Mucosa of rectum (tissue), 2 donors: ENCODE data around the gene CAP1.

Experiments
- H3K27ac ChIP-seq, 2 donors: one replicate each; pipeline ENCODE4 v1.7.0; 2013; ENCODE audit warnings: inconsistent platforms in 2 of 2, low read depth in 2 of 2, low read length in 2 of 2
- H3K27me3 ChIP-seq, 2 donors: one replicate each; pipeline ENCODE4 v1.7.0; 2013; ENCODE audit warnings: low read length in 2 of 2; ENCODE audit not compliant: control insufficient read depth in 2 of 2, insufficient read depth in 2 of 2
- H3K36me3 ChIP-seq, 2 donors: one replicate each; pipeline ENCODE4 v1.7.0; 2013; ENCODE audit warnings: low read length in 2 of 2; ENCODE audit not compliant: control insufficient read depth in 2 of 2, insufficient read depth in 2 of 2
- H3K4me1 ChIP-seq, 2 donors: one replicate each; pipeline ENCODE4 v1.7.0; 2013; ENCODE audit warnings: low read length in 2 of 2, mild to moderate bottlenecking in 1 of 2; ENCODE audit not compliant: control insufficient read depth in 2 of 2, insufficient read depth in 2 of 2
- H3K4me3 ChIP-seq, 2 donors: one replicate each; pipeline ENCODE4 v1.7.0; 2013; ENCODE audit warnings: low read length in 2 of 2
- H3K9ac ChIP-seq, 2 donors: one replicate each; pipeline ENCODE4 v1.7.0; 2013; ENCODE audit warnings: low read length in 2 of 2, low read depth in 1 of 2, mild to moderate bottlenecking in 1 of 2
- H3K9me3 ChIP-seq, 2 donors: one replicate each; pipeline ENCODE4 v1.7.0; 2013; ENCODE audit warnings: low read length in 2 of 2; ENCODE audit not compliant: control insufficient read depth in 2 of 2
- donor health status: healthy.
- donor health status: Normal muscosa, but diverticular disease.

The CAP1 gene

GRCh38 chr1:40057310-40058030, 16.9 kb downstream of the CAP1 start:
- H3K4me3 ChIP-seq = no peak overlapping the region
- H3K27me3 ChIP-seq = no peaks in the 10 kb centered on the region
- no peak overlapping the region for H3K9ac ChIP-seq
- peaks cover 31 to 35% of the 10 kb centered on the region in 2 donors for H3K36me3 ChIP-seq
- no peaks in the 10 kb centered on the region for H3K9me3 ChIP-seq
- peaks cover 36 to 39% of the 10 kb centered on the region in 2 donors for H3K4me1 ChIP-seq
- H3K27ac ChIP-seq = peak overlapping the region in 1 of 2 donors; percentile 5

GRCh38 chr1:40058097-40058452, 17.5 kb downstream of the CAP1 start:
- Histone ChIP-seq H3K9ac (no peak overlapping the region), H3K27ac (no peak overlapping the region), H3K4me1 (peaks cover 36 to 39% of the 10 kb centered on the region in 2 donors), H3K4me3 (no peak overlapping the region), H3K27me3 (no peaks in the 10 kb centered on the region), H3K36me3 (peaks cover 31 to 40% of the 10 kb centered on the region in 2 donors), H3K9me3 (no peaks in the 10 kb centered on the region)

GRCh38 chr1:40058453-40059337, 18.2 kb downstream of the CAP1 start:
- H3K4me3 ChIP-seq = peak overlapping the region; percentile 33 to 56
- H3K27me3 ChIP-seq = no peaks in the 10 kb centered on the region
- H3K9me3 ChIP-seq = no peaks in the 10 kb centered on the region
- H3K9ac ChIP-seq = no peak overlapping the region
- peaks cover 36 to 39% of the 10 kb centered on the region in 2 donors for H3K4me1 ChIP-seq
- H3K36me3 ChIP-seq = peaks cover 34 to 43% of the 10 kb centered on the region in 2 donors
- peak overlapping the region; percentile 64 to 82 for H3K27ac ChIP-seq

- H3K4me3 ChIP-seq = peak overlapping the region; percentile 17 to 56
- peaks cover 42 to 51% of the 10 kb centered on the region in 2 donors for H3K36me3 ChIP-seq
- no peaks in the 10 kb centered on the region for H3K9me3 ChIP-seq
- peak overlapping the region; percentile 35 to 44 for H3K9ac ChIP-seq
- peak overlapping the region; percentile 64 to 82 for H3K27ac ChIP-seq
- H3K27me3 ChIP-seq = no peaks in the 10 kb centered on the region
- H3K4me1 ChIP-seq = peaks cover 34 to 41% of the 10 kb centered on the region in 2 donors
Observed at GRCh38 chr1:40059338-40059959, 18.9 kb downstream of the CAP1 start.

- Histone ChIP-seq H3K9ac (peak overlapping the region; percentile 9 to 44), H3K27ac (peak overlapping the region; percentile 64 to 82), H3K36me3 (peaks cover 49 to 56% of the 10 kb centered on the region in 2 donors), H3K4me3 (peak overlapping the region; percentile 17 to 56), H3K27me3 (no peaks in the 10 kb centered on the region), H3K4me1 (peaks cover 34 to 41% of the 10 kb centered on the region in 2 donors), H3K9me3 (no peaks in the 10 kb centered on the region)
Observed at GRCh38 chr1:40059960-40060750, 19.6 kb downstream of the CAP1 start.

- H3K36me3 ChIP-seq = peaks cover 83 to 84% of the 10 kb centered on the region in 2 donors
- no peak overlapping the region for H3K4me3 ChIP-seq
- no peaks in the 10 kb centered on the region for H3K27me3 ChIP-seq
- no peaks in the 10 kb centered on the region for H3K9me3 ChIP-seq
- peak overlapping the region; percentile 37 to 65 for H3K27ac ChIP-seq
- H3K9ac ChIP-seq = no peak overlapping the region
- peaks cover 4 to 16% of the 10 kb centered on the region in 2 donors for H3K4me1 ChIP-seq
Observed at GRCh38 chr1:40064797-40065499, 24.4 kb downstream of the CAP1 start.

GRCh38 chr1:40067023-40067422, 26.5 kb downstream of the CAP1 start:
- Histone ChIP-seq H3K9me3 (no peaks in the 10 kb centered on the region), H3K4me3 (no peak overlapping the region), H3K36me3 (peaks cover 85 to 86% of the 10 kb centered on the region in 2 donors), H3K9ac (no peak overlapping the region), H3K27me3 (no peaks in the 10 kb centered on the region), H3K27ac (no peak overlapping the region), H3K4me1 (peaks cover 0 to 4% of the 10 kb centered on the region in 2 donors)

- Histone ChIP-seq H3K36me3 (peaks cover 86 to 90% of the 10 kb centered on the region in 2 donors), H3K27me3 (no peaks in the 10 kb centered on the region), H3K4me3 (no peak overlapping the region), H3K9ac (no peak overlapping the region), H3K9me3 (no peaks in the 10 kb centered on the region), H3K4me1 (peaks cover 0 to 4% of the 10 kb centered on the region in 2 donors), H3K27ac (no peak overlapping the region)
Observed at GRCh38 chr1:40067851-40068250, 27.3 kb downstream of the CAP1 start.

- no peak overlapping the region for H3K9ac ChIP-seq
- no peak overlapping the region for H3K27ac ChIP-seq
- no peak overlapping the region for H3K4me3 ChIP-seq
- no peaks in the 10 kb centered on the region for H3K27me3 ChIP-seq
- H3K4me1 ChIP-seq = peaks cover 0 to 4% of the 10 kb centered on the region in 2 donors
- H3K9me3 ChIP-seq = no peaks in the 10 kb centered on the region
- H3K36me3 ChIP-seq = peaks cover 58 to 65% of the 10 kb centered on the region in 2 donors
Observed at GRCh38 chr1:40072142-40072541, 31.6 kb downstream of the CAP1 start.
